Panc1 (cell line): Measurements from ENCODE around the gene ZNF446. TPM values are rescaled to one million over a fixed set of nuclear protein-coding genes. Genes with fewer than 3 reads are reported as not detected.
"Not testable (repeated sequence)": the region's sequence is repeated elsewhere in the genome, so short reads cannot be mapped to it uniquely, and the experiment has no call there.

Source experiments
- ATAC-seq: fragments of 200-7000 bp; cut with Tn5 transposase; 2 replicates; pipeline ENCODE4 v1.9.1; 2020; ENCODE audit warnings: mild to moderate bottlenecking, moderate library complexity
- BruUV-seq: library from RNA; stranded (reverse); fragments of 400-500 nt; replicated peaks from 2 replicates; lab custom pipeline; 2021; lab: Mats Ljungman, UMichigan
- CTCF ChIA-PET: fragments of 300-600 bp; sonication (Branson Sonifier 250); formaldehyde crosslinking; loops from one replicate; lab custom pipeline; 2022; ENCODE audit warnings: antibody characterized with exemption; lab: Charles Lee
- POLR2A ChIA-PET: fragments of 300-600 bp; sonication (Branson Sonifier 250); formaldehyde crosslinking; loops from one replicate; lab custom pipeline; 2022; ENCODE audit warnings: antibody characterized with exemption; lab: Charles Lee
- DNase-seq: peaks from one replicate; pipeline ENCODE4 v3.0.0-alpha.2; 2010; ENCODE audit warnings: low read depth, low spot score
- H3K27ac ChIP-seq: 2 replicates; pipeline ENCODE4 v1.5.1; 2011; ENCODE audit warnings: mild to moderate bottlenecking, low read length, inconsistent platforms
- H3K27me3 ChIP-seq: fragments of 200-500 bp; sonication (Bioruptor generic); 2 replicates; pipeline ENCODE4 v1.6.0; 2014; ENCODE audit warnings: low read length, inconsistent platforms; ENCODE audit not compliant: control insufficient read depth, insufficient read depth
- H3K36me3 ChIP-seq: fragments of 200-500 bp; sonication (Bioruptor generic); 2 replicates; pipeline ENCODE4 v1.5.1; 2014; ENCODE audit warnings: inconsistent platforms, mild to moderate bottlenecking, low read length, moderate library complexity; ENCODE audit not compliant: control insufficient read depth, insufficient read depth
- H3K4me1 ChIP-seq: 2 replicates; pipeline ENCODE4 v1.5.1; 2011; ENCODE audit warnings: inconsistent platforms, mild to moderate bottlenecking, low read length, moderate library complexity; ENCODE audit not compliant: control insufficient read depth, insufficient read depth
- H3K4me3 ChIP-seq, 2 experiments: 2 replicates each; pipeline ENCODE4 v1.5.1; 2011 to 2012; ENCODE audit warnings: low read depth in 2 of 2, low read length in 2 of 2, mild to moderate bottlenecking in 2 of 2, inconsistent platforms in 1 of 2, moderate library complexity in 1 of 2
- H3K9me3 ChIP-seq: fragments of 200-500 bp; sonication (Bioruptor generic); 2 replicates; pipeline ENCODE4 v1.5.1; 2014; ENCODE audit warnings: low read depth, mild to moderate bottlenecking, inconsistent platforms, low read length, moderate library complexity; ENCODE audit not compliant: control insufficient read depth, insufficient read depth
- POLR2AphosphoS5 ChIP-seq: IDR thresholded peaks from 2 replicates; pipeline ENCODE4 v1.6.1; 2012; ENCODE audit warnings: mild to moderate bottlenecking, low read depth, low read length, moderate library complexity
- REST ChIP-seq, 2 experiments: IDR thresholded peaks; 2 replicates each; pipeline ENCODE4 v1.6.1; 2011 to 2012; ENCODE audit warnings: low read depth in 2 of 2, control low read depth in 1 of 2, low read length in 1 of 2, mild to moderate bottlenecking in 1 of 2, moderate library complexity in 1 of 2; ENCODE audit not compliant: insufficient read depth in 1 of 2
- SIN3A ChIP-seq: IDR thresholded peaks from 2 replicates; pipeline ENCODE4 v1.6.1; 2012; ENCODE audit warnings: low read depth, mild to moderate bottlenecking, low read length, moderate library complexity, borderline replicate concordance; ENCODE audit not compliant: insufficient read depth
- TCF7L2 ChIP-seq: IDR thresholded peaks from 2 replicates; pipeline ENCODE4 v1.6.1; 2011; ENCODE audit warnings: mild to moderate bottlenecking, low read depth, low read length, inconsistent platforms
- in situ Hi-C: cut with HindIII; loops from 2 replicates; pipeline ENCODE4 v1.10.0; 2016; ENCODE audit warnings: low sequenced_read_pairs, low pct_unique_long_range_greater_than_20kb
- intact Hi-C: fragments of 100-400 bp; cut with micrococcal nuclease; formaldehyde crosslinking; loops from one replicate; pipeline ENCODE4 v1.10.0; 2022; ENCODE audit not compliant: unreplicated experiment
- total RNA-seq: library from RNA; stranded (reverse); gene quantifications from one replicate; pipeline ENCODE4 v1.2.1, GENCODE V29; 2021; ENCODE audit not compliant: unreplicated experiment
- TF ChIP-seq, protein P1 (sequence below): fragments of 450-650 bp; IDR thresholded peaks from 2 replicates; pipeline ENCODE4 v1.5.1; 2017; ENCODE audit warnings: mild to moderate bottlenecking

ZNF446 gene
- total RNA-seq, 1 experiment from 2014 or later: 20.7 TPM

- H3K27me3 ChIP-seq: no peaks in the 10 kb centered on the region
- ATAC-seq (peak; percentile 99), DNase-seq (peak; percentile 89)
- H3K36me3 ChIP-seq: peaks cover 3% of the 10 kb centered on the region; the same call in 1 of the 2 replicates
- POLR2A ChIA-PET: interaction anchor here (1.0 kb wide), 1 partner anchor 9 kb away, joined by 3 read pairs; no protein-coding TSS in a partner anchor
- in situ Hi-C loops (no loop called here), intact Hi-C loops (no loop called here)
- CTCF ChIA-PET: no interaction called here
- BruUV-seq: no TSS peak
- peak overlapping the region; percentile 98 for H3K27ac ChIP-seq
- H3K4me1 ChIP-seq: peaks cover 6% of the 10 kb centered on the region; the same call in 1 of the 2 replicates
- TF ChIP-seq, protein P1, sequence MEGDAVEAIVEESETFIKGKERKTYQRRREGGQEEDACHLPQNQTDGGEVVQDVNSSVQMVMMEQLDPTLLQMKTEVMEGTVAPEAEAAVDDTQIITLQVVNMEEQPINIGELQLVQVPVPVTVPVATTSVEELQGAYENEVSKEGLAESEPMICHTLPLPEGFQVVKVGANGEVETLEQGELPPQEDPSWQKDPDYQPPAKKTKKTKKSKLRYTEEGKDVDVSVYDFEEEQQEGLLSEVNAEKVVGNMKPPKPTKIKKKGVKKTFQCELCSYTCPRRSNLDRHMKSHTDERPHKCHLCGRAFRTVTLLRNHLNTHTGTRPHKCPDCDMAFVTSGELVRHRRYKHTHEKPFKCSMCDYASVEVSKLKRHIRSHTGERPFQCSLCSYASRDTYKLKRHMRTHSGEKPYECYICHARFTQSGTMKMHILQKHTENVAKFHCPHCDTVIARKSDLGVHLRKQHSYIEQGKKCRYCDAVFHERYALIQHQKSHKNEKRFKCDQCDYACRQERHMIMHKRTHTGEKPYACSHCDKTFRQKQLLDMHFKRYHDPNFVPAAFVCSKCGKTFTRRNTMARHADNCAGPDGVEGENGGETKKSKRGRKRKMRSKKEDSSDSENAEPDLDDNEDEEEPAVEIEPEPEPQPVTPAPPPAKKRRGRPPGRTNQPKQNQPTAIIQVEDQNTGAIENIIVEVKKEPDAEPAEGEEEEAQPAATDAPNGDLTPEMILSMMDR: no peak
- TF ChIP-seq POLR2AphosphoS5 (peak; percentile 88), REST (IDR thresholded peaks at IDR 0.05; ENCODE audit: insufficient read depth in 1 of 2, low read depth in 2 of 2, low read length in 1 of 2) (peak in 1 of 2 experiments; percentile 67; a peak in 1 of 4 replicates), TCF7L2 (no peak; the same call in 1 of the 2 replicates), SIN3A (no peak)
- no peaks in the 10 kb centered on the region for H3K9me3 ChIP-seq
- peak overlapping the region; percentile 65 to 83 for H3K4me3 ChIP-seq
Measured at GRCh38 chr19:58499021-58499927, 23.1 kb downstream of the ZNF446 start.

GRCh38 chr19:58500242-58500641 lies 24.1 kb downstream of the ZNF446 start:
- H3K36me3 ChIP-seq: peaks cover 3% of the 10 kb centered on the region; the same call in 1 of the 2 replicates
- in situ Hi-C loops: no loop called here
- no peaks in the 10 kb centered on the region for H3K9me3 ChIP-seq
- BruUV-seq: no TSS peak
- peak overlapping the region; percentile 65 to 83 for H3K4me3 ChIP-seq
- intact Hi-C loops: no loop called here
- ATAC-seq (no peak), DNase-seq (no peak)
- POLR2A ChIA-PET: no interaction called here
- CTCF ChIA-PET: no interaction called here
- H3K4me1 ChIP-seq: peaks cover 6% of the 10 kb centered on the region; the same call in 1 of the 2 replicates
- no peak for TF ChIP-seq TCF7L2
- H3K27me3 ChIP-seq: no peaks in the 10 kb centered on the region
- peak overlapping the region; percentile 98 for H3K27ac ChIP-seq

GRCh38 chr19:58507602-58508223 lies 31.6 kb downstream of the ZNF446 start:
- H3K27me3 ChIP-seq, intact Hi-C loops, H3K4me3 ChIP-seq, H3K27ac ChIP-seq, DNase-seq, H3K4me1 ChIP-seq, in situ Hi-C loops, H3K9me3 ChIP-seq, H3K36me3 ChIP-seq, BruUV-seq, ATAC-seq: not testable (repeated sequence)
- ChIA-PET CTCF (interaction anchor here (0.7 kb wide), 1 partner anchor 51 kb away, joined by 3 read pairs; no protein-coding TSS in a partner anchor), POLR2A (interaction anchor here (0.8 kb wide), 1 partner anchor 9 kb away, joined by 3 read pairs; no protein-coding TSS in a partner anchor)
